ENCODE results near the gene MYO1G. TPM values are rescaled to one million over a fixed set of nuclear protein-coding genes. Genes with fewer than 3 reads are reported as not detected.

MYO1G gene
- total RNA-seq, 6 experiments from 2014 or later, result 0.92 to 4.5 (median 2.0) TPM

DNA sequence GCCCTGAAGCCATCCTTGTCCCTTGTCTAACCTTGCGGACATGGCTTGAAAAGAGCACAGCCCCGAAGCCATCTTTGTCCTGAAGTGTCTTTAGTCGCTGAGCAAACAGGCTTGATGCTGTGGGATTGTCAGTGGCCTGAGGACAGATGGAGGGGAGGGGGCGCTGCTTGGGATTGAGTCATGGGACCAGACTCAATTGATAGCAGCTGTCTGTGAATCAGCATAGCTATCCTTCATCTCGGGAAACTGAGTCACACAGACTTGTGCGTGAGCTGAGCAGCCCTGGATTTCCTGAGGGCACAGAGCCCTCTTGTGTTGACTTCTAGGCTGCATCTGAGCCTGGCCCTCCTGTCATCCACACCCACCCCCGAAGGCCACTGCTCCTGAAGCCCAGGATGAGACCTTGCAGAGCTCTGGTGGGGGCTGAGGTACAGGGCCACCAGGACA, 14.4 kb downstream of the MYO1G start:
- H3K27me3 ChIP-seq, result peaks cover 0 to 8% of the 10 kb centered on the region in 2 donors
- no peak for TF ChIP-seq POLR2A (IDR thresholded peaks at IDR 0.05)
- TF ChIP-seq, protein P1, sequence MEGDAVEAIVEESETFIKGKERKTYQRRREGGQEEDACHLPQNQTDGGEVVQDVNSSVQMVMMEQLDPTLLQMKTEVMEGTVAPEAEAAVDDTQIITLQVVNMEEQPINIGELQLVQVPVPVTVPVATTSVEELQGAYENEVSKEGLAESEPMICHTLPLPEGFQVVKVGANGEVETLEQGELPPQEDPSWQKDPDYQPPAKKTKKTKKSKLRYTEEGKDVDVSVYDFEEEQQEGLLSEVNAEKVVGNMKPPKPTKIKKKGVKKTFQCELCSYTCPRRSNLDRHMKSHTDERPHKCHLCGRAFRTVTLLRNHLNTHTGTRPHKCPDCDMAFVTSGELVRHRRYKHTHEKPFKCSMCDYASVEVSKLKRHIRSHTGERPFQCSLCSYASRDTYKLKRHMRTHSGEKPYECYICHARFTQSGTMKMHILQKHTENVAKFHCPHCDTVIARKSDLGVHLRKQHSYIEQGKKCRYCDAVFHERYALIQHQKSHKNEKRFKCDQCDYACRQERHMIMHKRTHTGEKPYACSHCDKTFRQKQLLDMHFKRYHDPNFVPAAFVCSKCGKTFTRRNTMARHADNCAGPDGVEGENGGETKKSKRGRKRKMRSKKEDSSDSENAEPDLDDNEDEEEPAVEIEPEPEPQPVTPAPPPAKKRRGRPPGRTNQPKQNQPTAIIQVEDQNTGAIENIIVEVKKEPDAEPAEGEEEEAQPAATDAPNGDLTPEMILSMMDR (IDR thresholded peaks at IDR 0.05), result no peak
- no peak overlapping the region for H3K27ac ChIP-seq
- no peaks in the 10 kb centered on the region for H3K9me3 ChIP-seq
- ATAC-seq (no peak), DNase-seq (no peak)
- no CpG with 5 or more reads among the region's 7 CpGs for WGBS (ENCODE audit: insufficient coverage, low coverage, low lambda C conversion rate, missing lambda C conversion rate)
- no peak overlapping the region for H3K4me3 ChIP-seq
- intact Hi-C loops (cut with DNase I), result no loop called here
- no peaks in the 10 kb centered on the region for H3K36me3 ChIP-seq
- peaks cover 0 to 11% (median 3%) of the 10 kb centered on the region in 4 donors for H3K4me1 ChIP-seq

DNA sequence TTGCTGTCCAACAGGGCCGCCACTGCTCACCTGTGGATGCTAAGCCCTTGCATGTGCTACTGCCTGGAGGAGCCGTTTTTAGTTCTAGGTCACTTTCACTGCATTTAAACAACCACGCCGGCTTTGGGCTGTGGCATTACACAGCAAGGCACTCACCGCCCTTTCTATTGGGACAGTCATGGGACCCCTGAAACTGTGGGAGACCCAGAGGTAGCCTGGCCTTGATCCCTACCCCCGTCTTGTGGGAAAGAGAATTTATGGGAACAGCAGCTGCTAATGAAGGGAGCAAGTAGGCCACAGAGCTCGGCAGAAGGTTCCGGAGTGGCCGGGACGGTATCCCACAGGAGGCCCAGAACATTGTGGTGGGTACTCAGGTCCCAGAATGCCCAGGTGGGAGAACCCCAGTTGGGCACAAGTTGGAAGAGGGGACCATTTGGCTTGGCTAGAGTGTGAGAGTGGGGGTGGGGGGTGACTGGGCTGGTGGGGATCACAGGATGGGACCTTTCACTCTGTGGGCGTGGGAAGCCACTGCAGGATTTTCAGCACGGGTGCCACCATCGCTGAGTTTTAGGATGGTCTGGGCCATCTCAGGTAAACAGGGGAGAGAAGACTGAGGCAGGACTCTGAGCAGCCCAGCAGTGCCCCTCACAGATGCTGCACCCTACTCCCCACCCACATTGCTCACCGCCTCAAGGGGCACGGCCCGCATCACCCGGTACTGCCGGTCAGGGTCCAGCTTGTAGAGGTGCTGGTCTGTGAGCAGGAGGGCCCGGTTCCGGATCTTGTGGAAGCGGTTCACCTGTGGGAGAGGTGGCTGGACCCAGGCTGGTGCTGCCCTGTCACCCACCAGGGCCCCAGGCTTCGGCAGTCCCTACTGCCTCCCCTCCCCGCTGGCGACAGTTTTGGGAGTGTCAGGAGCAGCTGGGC, 15.2 kb downstream of the MYO1G start:
- DNase-seq (no peak), ATAC-seq (no peak)
- intact Hi-C loops (cut with DNase I), result no loop called here
- no peaks in the 10 kb centered on the region for H3K9me3 ChIP-seq
- no peak overlapping the region for H3K27ac ChIP-seq
- TF ChIP-seq, protein P1 (IDR thresholded peaks at IDR 0.05), result no peak
- no peak for TF ChIP-seq POLR2A (IDR thresholded peaks at IDR 0.05)
- WGBS (ENCODE audit: insufficient coverage, low coverage, low lambda C conversion rate, missing lambda C conversion rate), result 80% methylated on average over 1 of the region's 24 CpGs
- peaks cover 0 to 8% of the 10 kb centered on the region in 2 donors for H3K27me3 ChIP-seq
- H3K4me3 ChIP-seq, result no peak overlapping the region
- H3K36me3 ChIP-seq, result no peaks in the 10 kb centered on the region
- peaks cover 0 to 11% (median 3%) of the 10 kb centered on the region in 4 donors for H3K4me1 ChIP-seq

DNA sequence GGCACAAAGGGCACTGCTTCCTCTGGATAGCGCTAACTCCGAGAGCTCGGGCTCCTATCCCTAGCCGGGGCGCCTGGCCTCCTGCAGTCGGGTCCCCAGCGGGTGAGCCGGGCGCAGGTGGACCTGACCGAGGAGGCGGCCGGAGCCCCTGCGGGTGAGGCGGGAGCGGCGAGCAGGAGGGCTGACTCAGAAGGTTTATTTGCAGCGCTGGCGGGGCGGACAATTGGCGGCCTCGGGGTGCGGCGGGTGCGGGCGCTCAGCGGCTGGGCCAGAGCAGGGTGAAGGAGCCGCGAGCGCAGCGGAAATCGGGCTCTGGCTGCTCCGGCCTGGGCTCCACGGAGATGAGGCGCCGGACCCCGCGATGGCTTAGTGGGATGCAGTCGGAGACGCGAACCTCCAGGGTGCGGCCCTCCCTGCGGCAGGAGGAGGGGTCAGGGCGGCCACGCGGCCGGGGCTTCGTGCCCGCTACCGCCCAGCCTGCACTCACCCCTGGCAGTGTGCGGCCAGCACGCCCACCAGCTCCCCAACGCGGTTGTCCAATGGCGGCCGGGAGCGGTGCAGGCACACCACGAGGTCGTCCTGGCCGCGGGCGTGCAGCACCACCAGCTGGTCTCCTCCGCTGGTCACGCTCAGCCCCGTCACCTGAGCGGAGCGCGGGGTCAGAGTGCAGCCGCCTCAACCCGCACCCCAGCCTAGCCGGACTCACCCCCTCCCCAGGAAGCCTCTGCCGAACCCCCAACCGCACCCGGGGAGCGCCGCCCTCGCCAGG, 16.1 kb downstream of the MYO1G start:
- H3K36me3 ChIP-seq, result no peaks in the 10 kb centered on the region
- H3K9me3 ChIP-seq, result no peaks in the 10 kb centered on the region
- WGBS (ENCODE audit: insufficient coverage, low coverage, low lambda C conversion rate, missing lambda C conversion rate), result 20% methylated on average over 1 of the region's 76 CpGs
- TF ChIP-seq, protein P1 (IDR thresholded peaks at IDR 0.05), result no peak
- no peak for TF ChIP-seq POLR2A (IDR thresholded peaks at IDR 0.05)
- ATAC-seq (peak; percentile 33 to 53 (median 49)), DNase-seq (no peak)
- peaks cover 0 to 8% of the 10 kb centered on the region in 2 donors for H3K27me3 ChIP-seq
- peaks cover 0 to 11% (median 3%) of the 10 kb centered on the region in 4 donors for H3K4me1 ChIP-seq
- H3K27ac ChIP-seq, result no peak overlapping the region
- intact Hi-C loops (cut with DNase I), result no loop called here
- peak overlapping the region; percentile 12 to 33 (median 28) for H3K4me3 ChIP-seq

DNA sequence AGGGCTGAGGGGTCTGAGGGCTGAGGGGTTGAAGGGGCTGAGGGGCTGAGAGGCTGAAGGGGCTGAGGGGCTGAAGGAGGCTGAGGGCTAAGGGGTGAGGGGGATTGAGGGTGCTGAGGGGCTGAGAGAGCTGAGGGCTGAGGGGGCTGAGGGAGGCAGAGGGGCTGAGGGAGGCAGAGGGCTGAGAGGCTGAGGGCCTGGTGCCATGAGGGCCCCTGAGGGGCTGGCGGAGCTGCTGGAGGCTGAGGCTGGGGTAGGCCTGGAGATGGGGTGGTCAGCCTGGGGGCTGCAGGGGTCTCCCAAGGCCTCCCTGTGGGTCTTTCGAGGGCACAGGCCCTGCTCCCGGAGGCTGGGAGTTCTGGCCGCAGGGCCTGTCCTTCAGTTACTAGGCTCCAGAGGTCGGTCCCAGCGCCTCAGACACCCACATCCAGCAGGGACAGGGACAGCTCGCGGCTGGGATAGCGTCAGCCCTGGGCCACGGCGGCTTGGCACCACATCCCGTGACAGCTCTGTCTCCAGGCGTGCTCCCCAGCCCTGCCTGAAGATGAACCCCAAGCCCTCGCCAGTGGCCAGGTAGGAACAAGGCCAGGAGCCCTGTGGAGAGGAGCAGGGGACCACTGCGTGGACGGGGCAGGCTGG, 16.9 kb downstream of the MYO1G start:
- Histone ChIP-seq H3K4me3 (peak overlapping the region in 1 of 3 donors; percentile 33), H3K36me3 (no peaks in the 10 kb centered on the region), H3K27me3 (peaks cover 0 to 8% of the 10 kb centered on the region in 2 donors), H3K4me1 (peaks cover 0 to 11% (median 3%) of the 10 kb centered on the region in 4 donors), H3K27ac (no peak overlapping the region), H3K9me3 (no peaks in the 10 kb centered on the region)
- ATAC-seq, result peak; percentile 22 to 54 (median 42)
- no peak for TF ChIP-seq POLR2A (IDR thresholded peaks at IDR 0.05)
- DNase-seq, result no peak
- WGBS (ENCODE audit: insufficient coverage, low coverage, low lambda C conversion rate, missing lambda C conversion rate), result 20% methylated on average over 1 of the region's 16 CpGs
- intact Hi-C loops (cut with DNase I), result no loop called here

Measured in right lobe of liver (tissue), 6 donors.